OCI-LY7 (cell line): ENCODE measurements around the gene SPATA21. TPM values are rescaled to one million over a fixed set of nuclear protein-coding genes. Genes with fewer than 3 reads are reported as not detected.

ENCODE experiments used
- BruUV-seq: library from RNA; stranded (reverse); fragments of 400-500 nt; replicated peaks from 2 replicates; lab custom pipeline; 2021; lab: Mats Ljungman, UMichigan
- CTCF ChIA-PET: fragments of 300-600 bp; sonication (Branson Sonifier 250); formaldehyde crosslinking; loops from one replicate; lab custom pipeline; 2022; ENCODE audit warnings: antibody characterized with exemption; ENCODE audit not compliant: unreplicated experiment; lab: Charles Lee
- POLR2A ChIA-PET: fragments of 300-600 bp; sonication (Branson Sonifier 250); formaldehyde crosslinking; loops from one replicate; lab custom pipeline; 2022; ENCODE audit warnings: antibody characterized with exemption; lab: Charles Lee
- DNase-seq: peaks from one replicate; pipeline ENCODE4 v3.0.0-alpha.2; 2015; ENCODE audit warnings: low spot score
- H2AFZ ChIP-seq: fragments of 200-600 bp; sonication (generic), shearing (Covaris generic); 2 replicates; pipeline ENCODE4 v1.6.1; 2014; ENCODE audit warnings: mild to moderate bottlenecking, antibody characterized with exemption, low read length, moderate library complexity
- H3K27ac ChIP-seq: fragments of 200-600 bp; sonication (generic); 2 replicates; pipeline ENCODE4 v1.5.1; 2014; ENCODE audit warnings: mixed run types, low read depth, mild to moderate bottlenecking, moderate library complexity, low read length, inconsistent platforms; ENCODE audit not compliant: poor library complexity, severe bottlenecking
- H3K36me3 ChIP-seq: fragments of 200-600 bp; sonication (generic); 2 replicates; pipeline ENCODE4 v1.6.1; 2014; ENCODE audit warnings: mild to moderate bottlenecking, antibody characterized with exemption, low read length, moderate library complexity, mixed read lengths; ENCODE audit not compliant: insufficient read depth
- H3K4me1 ChIP-seq: fragments of 200-600 bp; sonication (generic); 2 replicates; pipeline ENCODE4 v1.5.1; 2014; ENCODE audit warnings: mild to moderate bottlenecking, low read length; ENCODE audit not compliant: insufficient read depth, poor library complexity, severe bottlenecking
- H3K4me2 ChIP-seq: fragments of 200-600 bp; sonication (generic); 2 replicates; pipeline ENCODE4 v1.6.1; 2014; ENCODE audit warnings: mild to moderate bottlenecking, low read length
- H3K4me3 ChIP-seq: fragments of 200-600 bp; sonication (generic); 2 replicates; pipeline ENCODE4 v1.5.1; 2014; ENCODE audit warnings: mild to moderate bottlenecking, low read depth, low read length; ENCODE audit not compliant: poor library complexity, severe bottlenecking
- H3K79me2 ChIP-seq: fragments of 200-600 bp; sonication (generic); 2 replicates; pipeline ENCODE4 v1.6.1; 2016; ENCODE audit warnings: low read depth, mild to moderate bottlenecking, low read length, moderate library complexity, mixed read lengths; ENCODE audit not compliant: insufficient read depth
- H3K9me2 ChIP-seq: fragments of 200-600 bp; sonication (generic); 2 replicates; pipeline ENCODE4 v1.6.1; 2016; ENCODE audit warnings: mild to moderate bottlenecking, low read length, mixed read lengths; ENCODE audit not compliant: insufficient read depth
- H3K9me3 ChIP-seq: fragments of 200-600 bp; sonication (generic); 2 replicates; pipeline ENCODE4 v1.6.1; 2014; ENCODE audit warnings: mild to moderate bottlenecking, mixed run types, low read length, mixed read lengths
- H4K20me1 ChIP-seq: fragments of 200-600 bp; sonication (generic); 2 replicates; pipeline ENCODE4 v1.6.1; 2014; ENCODE audit warnings: mild to moderate bottlenecking, antibody characterized with exemption, low read length, moderate library complexity, mixed read lengths; ENCODE audit not compliant: insufficient read depth
- CTCF ChIP-seq: fragments of 200-600 bp; sonication (generic); conservative IDR thresholded peaks from 2 replicates; pipeline ENCODE4 v1.5.1; 2014; ENCODE audit warnings: mild to moderate bottlenecking, antibody characterized with exemption, low read length, moderate library complexity, mixed read lengths
- EZH2phosphoT487 ChIP-seq: fragments of 200-600 bp; sonication (generic); IDR thresholded peaks from 2 replicates; pipeline ENCODE4 v1.6.1; 2018; ENCODE audit warnings: low read depth, borderline replicate concordance, mild to moderate bottlenecking, mixed run types, antibody characterized with exemption, low read length, moderate library complexity, mixed read lengths
- intact Hi-C: fragments of 100-400 bp; cut with micrococcal nuclease; formaldehyde crosslinking; loops from one replicate; pipeline ENCODE4 v1.10.0; 2022; ENCODE audit not compliant: unreplicated experiment
- total RNA-seq, 2 experiments: library from RNA; depleted of rRNA in 1 of 2; stranded (reverse); fragments of >200 nt in 1 of 2; shearing (Covaris generic) in 1 of 2; gene quantifications; 2 replicates each; pipeline ENCODE4 v1.2.3, GENCODE V29; 2014 to 2022

The SPATA21 gene
- total RNA-seq, 2 experiments from 2014 or later = 0.40 TPM; not detected in 1

DNA sequence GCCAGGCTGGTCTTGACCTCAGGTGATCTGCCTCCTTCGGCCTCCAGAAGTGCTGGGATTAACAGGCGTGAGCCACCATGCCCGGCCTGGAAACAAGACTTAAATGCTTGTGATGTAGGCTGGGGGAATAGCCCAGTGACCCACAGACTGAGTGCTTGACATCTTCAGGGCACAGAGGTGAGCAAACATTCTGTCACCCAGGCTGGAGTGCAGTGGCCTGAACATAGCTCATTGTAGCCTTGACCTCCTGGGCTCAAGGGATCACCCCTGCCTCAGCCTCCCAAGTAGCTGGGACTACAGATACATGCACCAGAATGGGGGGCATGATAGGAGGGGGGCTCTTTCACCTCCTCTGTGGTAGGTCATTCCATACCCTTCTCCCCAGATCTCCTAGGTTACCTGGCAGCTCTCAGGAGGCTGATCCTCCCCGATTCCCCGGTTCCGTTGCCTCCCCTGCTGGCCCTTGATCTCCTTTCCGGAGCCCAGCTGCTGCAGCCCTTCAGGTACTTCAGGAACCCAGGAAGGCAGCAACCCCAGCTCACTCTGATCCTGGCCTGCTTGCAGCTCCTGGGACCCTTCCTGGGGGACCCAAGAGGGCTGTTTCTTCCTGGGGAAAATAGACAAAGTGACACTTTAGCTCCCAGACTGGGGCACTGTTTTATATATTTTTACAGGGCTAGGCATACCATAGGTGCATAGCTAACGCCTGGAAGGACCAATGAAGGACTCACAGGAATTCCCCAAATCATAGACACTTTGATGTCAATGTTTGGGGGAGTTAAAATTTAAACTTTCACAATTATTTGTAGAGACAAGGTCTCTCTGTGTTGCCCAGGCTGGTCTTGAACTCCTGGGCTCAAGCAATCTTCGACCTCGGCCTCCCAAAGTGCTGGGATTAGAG lies 11.8 kb downstream of the SPATA21 start:
- Histone ChIP-seq H3K27ac (no peak overlapping the region), H4K20me1 (no peaks in the 10 kb centered on the region), H3K79me2 (no peaks in the 10 kb centered on the region), H3K9me3 (no peaks in the 10 kb centered on the region), H3K4me1 (peaks cover 16% of the 10 kb centered on the region), H3K4me2 (no peak overlapping the region), H2AFZ (no peak overlapping the region), H3K4me3 (no peak overlapping the region), H3K36me3 (no peaks in the 10 kb centered on the region), H3K9me2 (no peaks in the 10 kb centered on the region)
- TF ChIP-seq EZH2phosphoT487 = no peak
- no peak for TF ChIP-seq CTCF
- POLR2A ChIA-PET = interaction anchor here (1.2 to 1.4 kb wide), 2 partner anchors 8 to 11 kb away, joined by 3 to 5 read pairs; no protein-coding TSS in a partner anchor
- no peak for DNase-seq
- CTCF ChIA-PET = interaction anchor here (0.6 kb wide), 1 partner anchor 8 kb away, joined by 5 read pairs; no protein-coding TSS in a partner anchor
- intact Hi-C loops = no loop called here
- no TSS peak for BruUV-seq

DNA sequence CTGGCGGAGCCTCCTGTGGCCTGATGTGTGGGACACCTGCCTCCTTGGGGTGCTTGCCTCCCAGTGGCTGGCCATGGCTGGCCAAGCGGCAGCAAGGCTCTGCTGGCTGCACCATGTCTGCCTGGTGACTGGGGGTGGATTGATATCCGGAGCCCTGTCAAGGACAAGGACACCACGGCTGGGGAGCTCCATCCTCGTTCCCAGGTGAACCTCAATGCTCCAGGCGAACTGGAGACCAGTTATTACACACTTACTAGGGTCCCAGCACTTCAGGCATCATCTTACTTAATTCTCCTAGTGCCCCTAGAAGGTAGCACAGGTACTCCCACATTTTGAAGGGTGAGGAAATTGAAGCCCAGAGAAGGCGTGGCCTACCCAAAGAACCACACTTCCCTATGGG lies 15.2 kb downstream of the SPATA21 start:
- no peaks in the 10 kb centered on the region for H4K20me1 ChIP-seq
- H3K9me2 ChIP-seq = no peaks in the 10 kb centered on the region
- intact Hi-C loops = no loop called here
- H3K4me3 ChIP-seq = no peak overlapping the region
- no peaks in the 10 kb centered on the region for H3K9me3 ChIP-seq
- H3K79me2 ChIP-seq = no peaks in the 10 kb centered on the region
- H3K4me1 ChIP-seq = peaks cover 19% of the 10 kb centered on the region
- no peak overlapping the region for H3K27ac ChIP-seq
- no peak for TF ChIP-seq CTCF
- ChIA-PET POLR2A (interaction anchor here (1.1 kb wide), 1 partner anchor 8 kb away, joined by 4 read pairs; no protein-coding TSS in a partner anchor), CTCF (no interaction called here)
- no peak for DNase-seq
- H3K36me3 ChIP-seq = no peaks in the 10 kb centered on the region
- BruUV-seq = no TSS peak
- H3K4me2 ChIP-seq = no peak overlapping the region
- H2AFZ ChIP-seq = no peak overlapping the region

DNA sequence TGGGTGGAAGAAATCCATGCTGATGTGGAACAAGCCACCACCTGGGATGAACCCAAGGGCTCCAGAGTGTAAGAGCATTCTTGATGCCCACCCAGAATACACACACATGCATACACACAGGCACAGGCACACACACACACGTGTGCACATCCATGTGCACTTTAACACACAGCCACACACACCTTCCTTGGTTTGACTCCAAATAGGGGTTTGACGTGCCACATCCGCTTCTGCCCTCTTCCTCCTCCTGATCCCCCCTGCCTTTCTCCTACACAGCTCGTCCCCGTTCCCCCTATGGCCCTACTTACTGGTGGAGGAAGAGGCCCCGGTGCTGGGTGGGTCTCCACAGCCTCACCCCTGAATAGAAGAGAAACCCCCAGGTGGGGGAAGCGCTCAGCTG lies 16.0 kb downstream of the SPATA21 start:
- no peak for TF ChIP-seq EZH2phosphoT487
- TF ChIP-seq CTCF = no peak
- H4K20me1 ChIP-seq = no peaks in the 10 kb centered on the region
- H3K4me2 ChIP-seq = peak overlapping the region; percentile 54
- no peaks in the 10 kb centered on the region for H3K36me3 ChIP-seq
- H3K4me3 ChIP-seq = peak overlapping the region; percentile 1
- peak overlapping the region; percentile 82; the same call in 1 of the 2 replicates for H2AFZ ChIP-seq
- peak overlapping the region; percentile 50 for H3K27ac ChIP-seq
- H3K79me2 ChIP-seq = no peaks in the 10 kb centered on the region
- no peaks in the 10 kb centered on the region for H3K9me3 ChIP-seq
- no TSS peak for BruUV-seq
- intact Hi-C loops = no loop called here
- POLR2A ChIA-PET = interaction anchor here (1.0 to 1.7 kb wide), 3 partner anchors 9 to 24 kb away, joined by 4 read pairs; no protein-coding TSS in a partner anchor
- no peak for DNase-seq
- CTCF ChIA-PET = no interaction called here
- peaks cover 19% of the 10 kb centered on the region for H3K4me1 ChIP-seq
- no peaks in the 10 kb centered on the region for H3K9me2 ChIP-seq
